GM12878 (cell line): Measurements from ENCODE around the gene CCN5. TPM values are rescaled to one million over a fixed set of nuclear protein-coding genes. Genes with fewer than 3 reads are reported as not detected.

Experiments
- ATAC-seq: fragments of 200-7000 bp; cut with Tn5 transposase; 3 replicates; pipeline ENCODE4 v1.9.1; 2020; ENCODE audit warnings: mild to moderate bottlenecking, moderate library complexity
- BruUV-seq: library from RNA; stranded (reverse); fragments of 400-500 nt; replicated peaks from 2 replicates; lab custom pipeline; 2021; lab: Mats Ljungman, UMichigan
- CTCF ChIA-PET: fragments of 300-600 bp; sonication (Branson Sonifier 250); formaldehyde crosslinking; extraction: SDS; loops from one replicate; lab custom pipeline; 2021; ENCODE audit warnings: inconsistent platforms; lab: Yijun Ruan, JAX
- POLR2A ChIA-PET: fragments of 350-600 bp; formaldehyde crosslinking; extraction: SDS; loops from one replicate; lab custom pipeline; 2021; ENCODE audit warnings: inconsistent platforms; lab: Charles Lee
- RAD21 ChIA-PET: fragments of 300-600 bp; sonication (Branson Sonifier 250); formaldehyde crosslinking; loops from one replicate; lab custom pipeline; 2023; ENCODE audit warnings: antibody characterized with exemption; ENCODE audit not compliant: unreplicated experiment; lab: Charles Lee
- SMC1A ChIA-PET: fragments of 300-600 bp; sonication (Branson Sonifier 250); formaldehyde crosslinking; loops from one replicate; lab custom pipeline; 2023; ENCODE audit not compliant: unreplicated experiment, uncharacterized antibody; lab: Charles Lee
- DNase-seq: peaks from one replicate; pipeline ENCODE4 v3.0.0-alpha.2; 2011; ENCODE audit warnings: low read depth, low spot score
- FAIRE-seq: peaks from 3 replicates; lab custom pipeline; 2011; peaks lifted over from hg19 to GRCh38; lab: Jason Lieb, UNC
- H2AFZ ChIP-seq: 2 replicates; pipeline ENCODE4 v1.6.0; 2011; ENCODE audit warnings: low read depth, low read length, control low read depth; ENCODE audit not compliant: control insufficient read depth
- H3K27ac ChIP-seq: 2 replicates; pipeline ENCODE4 v1.5.1; 2011; ENCODE audit warnings: control low read depth; ENCODE audit not compliant: control insufficient read depth, insufficient read depth
- H3K27me3 ChIP-seq, 2 experiments: replicated peaks in 1 of 2; 2 replicates each; pipeline versions ENCODE4 v1.6.0 to v1.6.1; 2011; ENCODE audit warnings: low read length in 1 of 2; ENCODE audit not compliant: control insufficient read depth in 2 of 2, insufficient read depth in 2 of 2
- H3K36me3 ChIP-seq, 2 experiments: 2 replicates each; pipeline ENCODE4 v1.5.1; 2011; ENCODE audit warnings: low read length in 1 of 2; ENCODE audit not compliant: control insufficient read depth in 2 of 2, insufficient read depth in 2 of 2
- H3K4me1 ChIP-seq: 2 replicates; pipeline ENCODE4 v1.6.1; 2011; ENCODE audit warnings: mild to moderate bottlenecking, low read length, moderate library complexity, mixed read lengths; ENCODE audit not compliant: control insufficient read depth, insufficient read depth
- H3K4me2 ChIP-seq: 2 replicates; pipeline ENCODE4 v1.6.0; 2011; ENCODE audit warnings: control low read depth; ENCODE audit not compliant: control insufficient read depth, insufficient read depth
- H3K4me3 ChIP-seq: fragments of 200-600 bp; sonication (generic); 2 replicates; pipeline ENCODE4 v1.5.1; 2016
- H3K79me2 ChIP-seq: 2 replicates; pipeline ENCODE4 v1.6.0; 2011; ENCODE audit warnings: low read length; ENCODE audit not compliant: control insufficient read depth, insufficient read depth
- H3K9ac ChIP-seq: 2 replicates; pipeline ENCODE4 v1.8.0; 2011; ENCODE audit warnings: low read length, control low read depth, mixed read lengths; ENCODE audit not compliant: control insufficient read depth, insufficient read depth
- H3K9me3 ChIP-seq: replicated peaks from 3 replicates; pipeline ENCODE4 v1.5.1; 2011; ENCODE audit warnings: mild to moderate bottlenecking, low read length; ENCODE audit not compliant: control insufficient read depth, insufficient read depth
- H4K20me1 ChIP-seq: 2 replicates; pipeline ENCODE4 v1.6.0; 2011; ENCODE audit not compliant: control insufficient read depth, insufficient read depth
- ATF7 ChIP-seq: fragments of 450-650 bp; IDR thresholded peaks from 2 replicates; pipeline ENCODE4 v1.6.1; 2016; ENCODE audit warnings: low read depth, mild to moderate bottlenecking
- BACH1 ChIP-seq: fragments of 450-650 bp; IDR thresholded peaks from 2 replicates; pipeline ENCODE4 v1.6.1; 2017; ENCODE audit warnings: mild to moderate bottlenecking, borderline replicate concordance
- BHLHE40 ChIP-seq, 2 experiments: fragments of 450-650 bp in 1 of 2; IDR thresholded peaks; 2 replicates each; pipeline ENCODE4 v1.6.1; 2011 to 2017; ENCODE audit warnings: low read depth in 2 of 2, borderline replicate concordance in 1 of 2, improper control_type of control experiment in 1 of 2, low read length in 1 of 2, mild to moderate bottlenecking in 1 of 2
- ELK1 ChIP-seq: IDR thresholded peaks from 2 replicates; pipeline ENCODE4 v1.6.1; 2012; ENCODE audit warnings: low read depth, low read length, improper control_type of control experiment
- FOXK2 ChIP-seq: fragments of 450-650 bp; IDR thresholded peaks from 2 replicates; pipeline ENCODE4 v1.6.1; 2017; ENCODE audit warnings: mild to moderate bottlenecking, moderate library complexity
- FOXM1 ChIP-seq: IDR thresholded peaks from 2 replicates; pipeline ENCODE4 v1.6.1; 2012; ENCODE audit warnings: low read depth, mild to moderate bottlenecking, inconsistent platforms, low read length, moderate library complexity
- HSF1 ChIP-seq: fragments of 150-350 bp; IDR thresholded peaks from 2 replicates; pipeline ENCODE4 v1.6.1; 2014; ENCODE audit warnings: mild to moderate bottlenecking, low read depth, low read length
- IKZF1 ChIP-seq: fragments of 450-650 bp; conservative IDR thresholded peaks from 2 replicates; pipeline ENCODE4 v1.6.1; 2017; ENCODE audit warnings: antibody characterized with exemption, mild to moderate bottlenecking
- IKZF2 ChIP-seq, 2 experiments: fragments of 450-650 bp; IDR thresholded peaks; 2 replicates each; pipeline ENCODE4 v1.6.1; 2017; ENCODE audit warnings: mild to moderate bottlenecking in 2 of 2, moderate library complexity in 2 of 2
- MAX ChIP-seq: IDR thresholded peaks from 2 replicates; pipeline ENCODE4 v1.6.1; 2012; ENCODE audit warnings: low read depth, low read length, improper control_type of control experiment
- MEF2B ChIP-seq: fragments of 450-650 bp; IDR thresholded peaks from 2 replicates; pipeline ENCODE4 v1.6.1; 2018; ENCODE audit warnings: mild to moderate bottlenecking, moderate library complexity; ENCODE audit not compliant: partially characterized antibody, poor library complexity, severe bottlenecking
- MXI1 ChIP-seq: fragments of 150-350 bp; IDR thresholded peaks from 2 replicates; pipeline ENCODE4 v1.6.1; 2011; ENCODE audit warnings: low read depth, mild to moderate bottlenecking, inconsistent platforms, low read length, improper control_type of control experiment
- NFIC ChIP-seq: IDR thresholded peaks from 2 replicates; pipeline ENCODE4 v1.6.1; 2012; ENCODE audit warnings: low read depth, mild to moderate bottlenecking, inconsistent platforms, low read length, moderate library complexity
- NR2C2 ChIP-seq: IDR thresholded peaks from 2 replicates; pipeline ENCODE4 v1.6.1; 2011; ENCODE audit warnings: borderline replicate concordance, low read depth; ENCODE audit not compliant: control insufficient read depth, insufficient read length
- NR2F1 ChIP-seq: fragments of 450-650 bp; conservative IDR thresholded peaks from 2 replicates; pipeline ENCODE4 v1.6.1; 2017; ENCODE audit warnings: mild to moderate bottlenecking
- RAD51 ChIP-seq: fragments of 450-650 bp; IDR thresholded peaks from 2 replicates; pipeline ENCODE4 v1.6.1; 2016; ENCODE audit warnings: moderate library complexity, mild to moderate bottlenecking, inconsistent platforms
- SREBF1 ChIP-seq: IDR thresholded peaks from 2 replicates; pipeline ENCODE4 v1.6.1; 2012; ENCODE audit warnings: mild to moderate bottlenecking, low read length
- TBL1XR1 ChIP-seq: IDR thresholded peaks from 2 replicates; pipeline ENCODE4 v1.6.1; 2012; ENCODE audit warnings: low read depth, low read length, improper control_type of control experiment
- TCF12 ChIP-seq: IDR thresholded peaks from 2 replicates; pipeline ENCODE4 v1.6.1; 2011; ENCODE audit warnings: low read depth, mild to moderate bottlenecking, low read length
- TCF3 ChIP-seq: IDR thresholded peaks from 2 replicates; pipeline ENCODE4 v1.6.1; 2012; ENCODE audit warnings: low read depth, mild to moderate bottlenecking, low read length, borderline replicate concordance; ENCODE audit not compliant: insufficient read depth
- USF2 ChIP-seq: IDR thresholded peaks from 2 replicates; pipeline ENCODE4 v1.6.1; 2011; ENCODE audit warnings: low read depth, low read length, improper control_type of control experiment, borderline replicate concordance
- WGBS: methylation state at CpG from one replicate; pipeline ENCODE4 v1.1.6; 2016; ENCODE audit warnings: low lambda C conversion rate; ENCODE audit not compliant: insufficient replicate concordance, insufficient coverage; ENCODE audit errors: missing lambda C conversion rate; 5-methylcytosine and 5-hydroxymethylcytosine counted together
- in situ Hi-C: fragments of 300-500 bp; cut with MboI; formaldehyde crosslinking; loops from 9 replicates; pipeline ENCODE4 v1.14.3; 2018; ENCODE audit warnings: mixed read lengths
- intact Hi-C: fragments of 100-400 bp; cut with micrococcal nuclease; formaldehyde crosslinking; loops from one replicate; pipeline ENCODE4 v1.14.2; 2022; ENCODE audit not compliant: unreplicated experiment
- polyA plus RNA-seq, 11 experiments: library from polyadenylated mRNA; depleted of rRNA in 4 of 11; unstranded in 6 of 11; stranded (reverse) in 5 of 11; fragments of >200 nt; fragmentation: Nextera tagmentation in 4 of 11; fragmentation: Illumina TruSeq in 1 of 11; extraction: Ambion mirVana in 4 of 11; extraction: Trizol in 1 of 11; gene quantifications; 1 replicate in 1 of 11; 2 replicates in 10 of 11; pipeline versions ENCODE4 v1.2.1 to v1.2.3, GENCODE V29; 2011 to 2016; ENCODE audit warnings: inconsistent platforms in 2 of 11, missing spikeins in 2 of 11, low read depth in 1 of 11
- total RNA-seq, 4 experiments: library from RNA; depleted of rRNA in 3 of 4; stranded (reverse); fragments of >200 nt in 3 of 4; fragmentation: Illumina TruSeq in 1 of 4; extraction: Trizol in 1 of 4; gene quantifications; 2 replicates each; pipeline versions ENCODE4 v1.2.1 to v1.2.3, GENCODE V29; 2013 to 2021

Gene CCN5
- total and polyA plus RNA-seq, 10 of the 15 experiments (the other 5 are each of a cell fraction or from before 2014, with no cell fraction given): 0.14 to 0.15 TPM; not detected in 8

GRCh38 chr20:44701858-44702256 lies 13.3 kb upstream of the CCN5 start (continued):
- no peak for TF ChIP-seq HSF1

- SMC1A ChIA-PET: no interaction called here
- H3K4me3 ChIP-seq: no peak overlapping the region
- peak; percentile 88 for ATAC-seq
- CTCF ChIA-PET: no interaction called here
- no peak overlapping the region for H2AFZ ChIP-seq
- no peak overlapping the region for H3K9ac ChIP-seq
- no peak overlapping the region for H3K27ac ChIP-seq
- no peak for DNase-seq
- H3K27me3 ChIP-seq: no peaks in the 10 kb centered on the region; a peak in 2 of 4 replicates
- intact Hi-C loops (no loop called here), in situ Hi-C loops (no loop called here)
- no peaks in the 10 kb centered on the region for H3K36me3 ChIP-seq
- peaks cover 4% of the 10 kb centered on the region for H3K4me1 ChIP-seq
- WGBS: 9% methylated on average over 9 of the region's 9 CpGs
- no peaks in the 10 kb centered on the region for H4K20me1 ChIP-seq
- no peaks in the 10 kb centered on the region for H3K79me2 ChIP-seq
- FAIRE-seq: no peak
- POLR2A ChIA-PET: no interaction called here
- H3K4me2 ChIP-seq: no peak overlapping the region
- RAD21 ChIA-PET: no interaction called here
- H3K9me3 ChIP-seq: no peaks in the 10 kb centered on the region
- no TSS peak for BruUV-seq
- TF ChIP-seq MEF2B (peak; percentile 85), TBL1XR1 (0 out of 2 replicates have a peak, but pooled peaks have one; percentile 27), ATF7 (no peak), FOXM1 (no peak), BHLHE40 (IDR thresholded peaks at IDR 0.05; ENCODE audit: borderline replicate concordance in 1 of 2, low read depth in 2 of 2, low read length in 1 of 2) (peak; percentile 29 to 39; a peak in 1 of 4 replicates), NFIC (no peak), NR2C2 (no peak), FOXK2 (peak; percentile 38; the same call in 1 of the 2 replicates), TCF12 (peak; percentile 84; the same call in 1 of the 2 replicates), USF2 (peak; percentile 11; the same call in 1 of the 2 replicates), MAX (0 out of 2 replicates have a peak, but pooled peaks have one; percentile 62), TCF3 (0 out of 2 replicates have a peak, but pooled peaks have one; percentile 28), BACH1 (no peak), NR2F1 (peak; percentile 88), MXI1 (0 out of 2 replicates have a peak, but pooled peaks have one; percentile 21), ELK1 (no peak), RAD51 (peak; percentile 44; the same call in 1 of the 2 replicates), IKZF2 (IDR thresholded peaks at IDR 0.05) (peak in 1 of 2 experiments; percentile 14; a peak in 1 of 4 replicates), IKZF1 (peak; percentile 56; the same call in 1 of the 2 replicates), SREBF1 (no peak)
Measured at GRCh38 chr20:44702776-44703175, 12.4 kb upstream of the CCN5 start.
